Activated gamma-delta T cell treated with anti-CD3 and anti-CD28 coated beads, Interleukin-2, amount 50 U/mL, for 16 hours (primary cell): ENCODE measurements around the gene FGGY.
"Not testable (repeated sequence)": the region's sequence is repeated elsewhere in the genome, so short reads cannot be mapped to it uniquely, and the experiment has no call there.

Experiments used
- DNase-seq: peaks from one replicate; pipeline ENCODE4 v3.0.0-alpha.2; 2020; ENCODE audit warnings: low read depth

Gene FGGY

GRCh38 chr1:59289570-59289969 is 7.3 kb upstream of the FGGY start:
- DNase-seq = no peak

GRCh38 chr1:59290193-59290949 is 6.5 kb upstream of the FGGY start:
- DNase-seq = no peak

GRCh38 chr1:59291561-59291960 is 5.3 kb upstream of the FGGY start:
- no peak for DNase-seq

GRCh38 chr1:59292562-59292961 is 4.3 kb upstream of the FGGY start:
- no peak for DNase-seq

GRCh38 chr1:59293206-59293605 is 3.7 kb upstream of the FGGY start:
- no peak for DNase-seq

- DNase-seq = no peak
These were observed 3.0 kb upstream of the FGGY start for GRCh38 chr1:59293849-59294248.

GRCh38 chr1:59294423-59294822 is 2.5 kb upstream of the FGGY start:
- no peak for DNase-seq

- DNase-seq = no peak
These were observed 1.3 kb upstream of the FGGY start for GRCh38 chr1:59295618-59296017.

- no peak for DNase-seq
These were observed 1.2 kb downstream of the FGGY start for GRCh38 chr1:59298026-59298583.

GRCh38 chr1:59298710-59299346 is 1.9 kb downstream of the FGGY start:
- no peak for DNase-seq

- not testable (repeated sequence) for DNase-seq
These were observed 2.8 kb downstream of the FGGY start for GRCh38 chr1:59299670-59300069.

GRCh38 chr1:59302297-59302696 is 5.4 kb downstream of the FGGY start:
- DNase-seq = no peak

GRCh38 chr1:59302871-59303270 is 6.0 kb downstream of the FGGY start:
- DNase-seq = no peak

GRCh38 chr1:59305188-59305587 is 8.3 kb downstream of the FGGY start:
- no peak for DNase-seq

- DNase-seq = no peak
These were observed 10.7 kb downstream of the FGGY start for GRCh38 chr1:59307591-59307990.

GRCh38 chr1:59308839-59309238 is 11.9 kb downstream of the FGGY start:
- DNase-seq = no peak

GRCh38 chr1:59309392-59309791 is 12.5 kb downstream of the FGGY start:
- no peak for DNase-seq

- no peak for DNase-seq
These were observed 13.1 kb downstream of the FGGY start for GRCh38 chr1:59309795-59310548.

- no peak for DNase-seq
These were observed 13.8 kb downstream of the FGGY start for GRCh38 chr1:59310549-59311250.

GRCh38 chr1:59314776-59315528 is 18.1 kb downstream of the FGGY start:
- no peak for DNase-seq
